B cell (primary cell): ENCODE measurements around the gene UBE2G2. TPM values are rescaled to one million over a fixed set of nuclear protein-coding genes. Genes with fewer than 3 reads are reported as not detected.

Experiments
- ATAC-seq: fragments of 200-7000 bp; cut with Tn5 transposase; one replicate; pipeline ENCODE4 v1.10.0; 2021; ENCODE audit warnings: low read depth, mild to moderate bottlenecking, moderate number of reproducible peaks, moderate library complexity
- CTCF ChIA-PET: fragments of 350-600 bp; sonication (Branson Sonifier 250); formaldehyde crosslinking; loops from one replicate; lab custom pipeline; 2021; ENCODE audit warnings: antibody characterized with exemption, inconsistent platforms; lab: Charles Lee
- POLR2A ChIA-PET: fragments of 350-600 bp; sonication (Branson Sonifier 250); formaldehyde crosslinking; loops from one replicate; lab custom pipeline; 2021; ENCODE audit warnings: antibody characterized with exemption; lab: Charles Lee
- DNase-seq: peaks from one replicate; pipeline ENCODE4 v3.0.0; 2013
- H2AFZ ChIP-seq: 2 replicates; pipeline ENCODE4 v1.6.1; 2012; ENCODE audit warnings: mild to moderate bottlenecking, low read depth, low read length; ENCODE audit not compliant: insufficient read depth, poor library complexity, severe bottlenecking
- H3K27ac ChIP-seq, 2 donors: 1 replicate in 1 of 2; 2 replicates in 1 of 2; pipeline ENCODE4 v1.5.1; 2012 to 2013; ENCODE audit warnings: low read length in 2 of 2, mild to moderate bottlenecking in 2 of 2, moderate library complexity in 1 of 2
- H3K27me3 ChIP-seq, 4 experiments: fragments of 200-600 bp in 1 of 4; sonication (generic) in 1 of 4; replicated peaks in 1 of 4; 1 replicate in 2 of 4; 2 replicates in 2 of 4; pipeline versions ENCODE4 v1.6.1 to v1.7.0; 2013 to 2016; ENCODE audit warnings: low read length in 3 of 4, mild to moderate bottlenecking in 2 of 4, mixed read lengths in 1 of 4, moderate library complexity in 1 of 4; ENCODE audit not compliant: insufficient read depth in 4 of 4, control insufficient read depth in 3 of 4; ENCODE audit errors: control extremely low read depth in 1 of 4
- H3K36me3 ChIP-seq, 2 experiments: replicated peaks in 1 of 2; 1 replicate in 1 of 2; 2 replicates in 1 of 2; pipeline versions ENCODE4 v1.6.1 to v1.7.1; 2013; ENCODE audit warnings: low read length in 1 of 2; ENCODE audit not compliant: insufficient read depth in 2 of 2, control insufficient read depth in 1 of 2; ENCODE audit errors: control extremely low read depth in 1 of 2, extremely low read depth in 1 of 2
- H3K4me1 ChIP-seq, 2 donors: fragments of 200-600 bp in 1 of 2; sonication (generic) in 1 of 2; 1 replicate in 1 of 2; 2 replicates in 1 of 2; pipeline versions ENCODE4 v1.5.1 to v1.6.1; 2013 to 2017; ENCODE audit warnings: low read length in 2 of 2; ENCODE audit not compliant: control insufficient read depth in 2 of 2, insufficient read depth in 2 of 2
- H3K4me2 ChIP-seq: replicated peaks from 2 replicates; pipeline ENCODE3; 2012; ENCODE audit warnings: mild to moderate bottlenecking, low read depth, low read length; ENCODE audit not compliant: poor library complexity, severe bottlenecking
- H3K4me3 ChIP-seq, 5 experiments: fragments of 200-600 bp in 1 of 5; sonication (generic) in 1 of 5; 1 replicate in 3 of 5; 2 replicates in 2 of 5; pipeline versions ENCODE4 v1.5.1 to v1.7.0; 2011 to 2016; ENCODE audit warnings: low read length in 4 of 5, mild to moderate bottlenecking in 4 of 5, low read depth in 2 of 5, control low read depth in 1 of 5, moderate library complexity in 1 of 5; ENCODE audit not compliant: insufficient read depth in 1 of 5; ENCODE audit errors: control extremely low read depth in 1 of 5, extremely low read depth in 1 of 5
- H3K79me2 ChIP-seq: fragments of 200-600 bp; sonication (generic); one replicate; pipeline ENCODE4 v1.6.0; 2016; ENCODE audit warnings: low read length; ENCODE audit not compliant: control insufficient read depth, insufficient read depth
- H3K9ac ChIP-seq: fragments of 200-600 bp; sonication (generic); 2 replicates; pipeline ENCODE4 v1.6.1; 2017; ENCODE audit warnings: mild to moderate bottlenecking, low read length, moderate library complexity
- H3K9me3 ChIP-seq, 3 donors: one replicate each; pipeline versions ENCODE4 v1.6.1 to v1.7.1; 2013; ENCODE audit warnings: low read length in 2 of 3; ENCODE audit not compliant: control insufficient read depth in 2 of 3, insufficient read depth in 1 of 3; ENCODE audit errors: control extremely low read depth in 1 of 3
- H4K20me1 ChIP-seq: 2 replicates; pipeline ENCODE4 v1.6.0; 2012; ENCODE audit warnings: mild to moderate bottlenecking, low read length; ENCODE audit not compliant: insufficient read depth, control insufficient read depth, poor library complexity, severe bottlenecking
- H3K27ac Mint-ChIP-seq: one replicate; pipeline ENCODE4 v1.8.0; 2021; ENCODE audit warnings: mixed read lengths
- H3K27me3 Mint-ChIP-seq: one replicate; pipeline ENCODE4 v1.8.0; 2021; ENCODE audit warnings: mixed read lengths
- H3K4me1 Mint-ChIP-seq: one replicate; pipeline ENCODE4 v1.8.0; 2021; ENCODE audit warnings: mixed read lengths
- H3K4me3 Mint-ChIP-seq: one replicate; pipeline ENCODE4 v1.8.0; 2021; ENCODE audit warnings: mixed read lengths
- H3K9me3 Mint-ChIP-seq: one replicate; pipeline ENCODE4 v1.8.0; 2022; ENCODE audit warnings: mixed read lengths; ENCODE audit not compliant: insufficient read depth
- CTCF ChIP-seq: fragments of 200-600 bp; IDR thresholded peaks from one replicate; pipeline ENCODE4 v1.8.0; 2022; ENCODE audit warnings: antibody characterized with exemption, mild to moderate bottlenecking
- EZH2 ChIP-seq: IDR thresholded peaks from 2 replicates; pipeline ENCODE4 v1.6.1; 2012; ENCODE audit warnings: borderline replicate concordance, low read depth, mild to moderate bottlenecking, moderate library complexity, low read length; ENCODE audit not compliant: insufficient read depth, poor library complexity, severe bottlenecking
- WGBS: methylation state at CpG from one replicate; pipeline ENCODE4 v1.1.5; 2013; ENCODE audit warnings: missing lambda C conversion rate; ENCODE audit not compliant: insufficient coverage; 5-methylcytosine and 5-hydroxymethylcytosine counted together
- intact Hi-C: fragments of 100-400 bp; cut with micrococcal nuclease; formaldehyde crosslinking; loops from one replicate; pipeline ENCODE4 v1.10.0; 2022
- polyA plus RNA-seq: library from polyadenylated mRNA; depleted of rRNA; stranded (reverse); fragments of >200 nt; gene quantifications from 2 replicates; pipeline ENCODE4 v1.2.3, GENCODE V29; 2012
- total RNA-seq, 2 donors: library from RNA; stranded (reverse); fragments of 120-200 nt in 1 of 2; gene quantifications; 1 replicate in 1 of 2; 2 replicates in 1 of 2; pipeline versions ENCODE4 v1.2.3 to v1.2.4, GENCODE V29; 2013 to 2022

Gene UBE2G2
- total and polyA plus RNA-seq, 2 donors (not counting 1 experiment from before 2014, with no cell fraction given) = 96.4 to 109 TPM

- Mint-ChIP-seq H3K27ac (no peak overlapping the region), H3K4me3 (no peak overlapping the region), H3K9me3 (no peaks in the 10 kb centered on the region), H3K27me3 (peaks cover 2% of the 10 kb centered on the region), H3K4me1 (peaks cover 19% of the 10 kb centered on the region)
- no peak for DNase-seq
- peaks cover 0 to 8% (median 0%) of the 10 kb centered on the region in 4 experiments for H3K27me3 ChIP-seq
- ChIA-PET CTCF (no interaction called here), POLR2A (no interaction called here)
- no peak for ATAC-seq
- H3K4me1 ChIP-seq = peaks cover 6 to 14% of the 10 kb centered on the region in 2 donors
- H3K27ac ChIP-seq = no peak overlapping the region
- H3K9me3 ChIP-seq = no peaks in the 10 kb centered on the region
- H3K4me2 ChIP-seq = no peak overlapping the region
- no peak overlapping the region for H2AFZ ChIP-seq
- H3K9ac ChIP-seq = no peak overlapping the region
- WGBS = 89% methylated on average over 25 of the region's 26 CpGs
- no peak for TF ChIP-seq CTCF
- no peak for TF ChIP-seq EZH2
- H3K36me3 ChIP-seq = no peaks in the 10 kb centered on the region
- H3K4me3 ChIP-seq = no peak overlapping the region
- no peaks in the 10 kb centered on the region for H4K20me1 ChIP-seq
- H3K79me2 ChIP-seq = no peaks in the 10 kb centered on the region
- intact Hi-C loops = no loop called here
These were observed 32.8 kb upstream of the UBE2G2 start for GRCh38 chr21:44834231-44834950.

GRCh38 chr21:44833663-44834062 lies 32.0 kb upstream of the UBE2G2 start:
- DNase-seq = no peak
- Histone ChIP-seq H3K9me3 (peaks cover 0 to 6% (median 5%) of the 10 kb centered on the region in 3 donors), H3K27me3 (peaks cover 0 to 4% (median 0%) of the 10 kb centered on the region in 4 experiments), H2AFZ (no peak overlapping the region), H3K4me3 (no peak overlapping the region), H3K79me2 (no peaks in the 10 kb centered on the region), H4K20me1 (no peaks in the 10 kb centered on the region), H3K4me1 (peaks cover 6 to 14% of the 10 kb centered on the region in 2 donors), H3K9ac (no peak overlapping the region), H3K36me3 (no peaks in the 10 kb centered on the region), H3K27ac (no peak overlapping the region), H3K4me2 (no peak overlapping the region)
- Mint-ChIP-seq H3K9me3 (peaks cover 2% of the 10 kb centered on the region), H3K4me1 (peaks cover 20% of the 10 kb centered on the region), H3K4me3 (no peak overlapping the region), H3K27ac (no peak overlapping the region), H3K27me3 (no peaks in the 10 kb centered on the region)
- TF ChIP-seq CTCF = no peak
- TF ChIP-seq EZH2 = no peak
- intact Hi-C loops = no loop called here
- no peak for ATAC-seq
- ChIA-PET POLR2A (no interaction called here), CTCF (no interaction called here)
- 88% methylated on average over 2 of the region's 5 CpGs for WGBS
